Activated naive CD4-positive, alpha-beta T cell (primary cell): ENCODE measurements around the gene ZNF772.

Source experiments
- DNase-seq, 4 experiments: peaks; one replicate each; lab custom pipeline; 2025; lab: John Stamatoyannopoulos, UW

The ZNF772 gene

DNA sequence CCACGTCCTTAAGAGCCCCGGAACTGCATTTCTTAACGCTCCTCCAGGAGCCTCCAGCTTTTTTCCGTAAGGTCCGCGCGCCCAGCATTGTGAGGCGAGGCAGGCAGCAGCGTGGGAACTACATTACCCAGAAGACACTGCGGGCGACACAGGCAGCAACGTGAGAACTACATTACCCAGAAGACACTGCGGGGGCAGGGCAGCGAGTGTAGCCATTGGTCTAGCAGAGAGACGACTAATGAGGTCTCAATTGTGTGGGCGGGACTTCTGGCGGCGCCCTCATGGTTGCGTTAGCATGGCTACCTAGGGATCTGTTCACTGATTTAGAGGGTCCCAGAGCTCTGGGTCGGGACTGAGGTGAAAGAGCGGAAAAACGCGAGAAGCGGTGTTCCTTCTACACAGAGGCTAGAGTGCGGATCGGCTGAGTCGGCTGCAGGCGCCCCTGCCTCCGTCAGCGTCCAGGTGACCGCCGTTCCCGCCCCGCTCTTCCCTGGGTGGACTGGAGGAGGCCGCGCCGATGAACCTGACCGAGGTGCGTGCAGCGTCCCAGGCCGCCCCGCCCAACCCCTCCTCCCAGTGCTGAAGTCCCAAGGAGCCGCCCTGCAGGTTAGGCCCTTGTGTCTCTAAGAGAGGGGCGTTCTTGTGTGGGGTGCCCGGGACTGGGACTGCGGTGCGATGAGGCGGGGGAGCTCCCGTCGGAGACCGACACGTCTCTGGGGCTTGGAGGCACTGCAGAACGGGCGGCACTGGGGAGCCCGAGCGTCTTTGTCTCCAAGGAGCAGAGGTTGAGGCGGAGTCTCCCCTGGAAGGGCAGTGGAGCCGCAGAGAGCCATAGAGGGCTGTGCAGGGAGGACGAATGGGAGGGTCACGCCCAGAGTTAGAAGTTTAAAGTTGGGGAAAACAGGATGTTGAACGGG lies 42.0 kb downstream of the ZNF772 start, which contains the start of gene ZNF749:
Gene ZNF749, plus strand, starts transcription at position 264 of the 917 bp plus-strand sequence. Its CDS starts 254 bp downstream, at position 518.
- DNase-seq = peak; percentile 75 to 91 (median 86)

DNA sequence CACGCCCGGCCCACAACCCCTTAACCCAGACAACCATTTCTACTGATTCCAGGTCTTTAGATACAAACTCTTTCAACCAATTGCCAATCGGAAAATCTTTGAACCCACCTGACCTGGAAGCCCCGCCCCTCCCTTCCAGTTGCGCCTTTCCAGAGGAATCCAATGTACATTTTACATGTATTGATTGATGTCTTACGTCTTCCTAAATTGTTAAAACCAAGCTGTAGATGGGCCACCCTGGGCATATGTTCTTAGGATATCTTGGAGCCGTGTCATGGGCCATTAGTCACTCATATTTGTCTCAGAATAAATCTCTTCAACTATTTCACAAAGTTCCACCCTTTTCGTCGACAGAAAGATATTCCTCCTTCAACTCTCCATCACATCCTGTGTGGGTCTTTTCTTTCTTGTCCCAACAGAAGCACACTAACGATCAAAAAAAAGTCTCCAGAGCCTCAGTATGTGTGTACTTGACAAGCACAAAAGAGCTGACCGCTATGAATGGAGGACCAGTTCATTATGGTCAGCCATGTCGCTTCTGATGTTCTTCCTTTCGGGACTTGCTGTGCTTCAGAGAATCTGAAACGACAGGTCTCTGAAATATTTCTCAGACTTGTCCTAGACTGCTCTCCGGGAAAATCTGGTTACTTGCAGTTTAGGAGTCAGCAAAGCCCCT lies 42.8 kb downstream of the ZNF772 start:
- DNase-seq = no peak

DNA sequence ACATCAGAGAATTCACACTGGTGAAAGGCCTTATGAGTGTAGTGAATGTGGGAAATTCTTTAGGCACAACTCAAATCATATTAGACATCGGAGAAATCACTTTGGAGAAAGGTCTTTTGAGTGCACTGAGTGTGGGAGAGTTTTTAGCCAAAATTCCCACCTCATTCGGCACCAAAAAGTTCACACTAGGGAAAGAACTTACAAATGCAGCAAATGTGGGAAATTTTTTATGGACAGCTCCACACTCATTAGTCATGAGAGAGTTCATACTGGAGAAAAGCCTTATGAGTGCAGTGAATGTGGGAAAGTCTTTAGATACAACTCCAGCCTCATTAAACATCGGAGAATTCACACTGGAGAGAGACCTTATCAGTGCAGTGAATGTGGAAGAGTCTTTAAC lies 56.3 kb downstream of the ZNF772 start:
- no peak for DNase-seq

GRCh38 chr19:57419439-57419838 lies 57.9 kb downstream of the ZNF772 start:
- no peak for DNase-seq
